RCC 7860 (cell line): Measurements from ENCODE around the gene PAPOLG.
"Not testable (repeated sequence)": the region's sequence is repeated elsewhere in the genome, so short reads cannot be mapped to it uniquely, and the experiment has no call there.

Experiments
- DNase-seq: peaks from one replicate; pipeline ENCODE4 v3.0.0-alpha.2; 2015; ENCODE audit warnings: low spot score
- FAIRE-seq: peaks from 2 replicates; lab custom pipeline; 2012; peaks lifted over from hg19 to GRCh38; lab: Jason Lieb, UNC

Gene PAPOLG

DNA sequence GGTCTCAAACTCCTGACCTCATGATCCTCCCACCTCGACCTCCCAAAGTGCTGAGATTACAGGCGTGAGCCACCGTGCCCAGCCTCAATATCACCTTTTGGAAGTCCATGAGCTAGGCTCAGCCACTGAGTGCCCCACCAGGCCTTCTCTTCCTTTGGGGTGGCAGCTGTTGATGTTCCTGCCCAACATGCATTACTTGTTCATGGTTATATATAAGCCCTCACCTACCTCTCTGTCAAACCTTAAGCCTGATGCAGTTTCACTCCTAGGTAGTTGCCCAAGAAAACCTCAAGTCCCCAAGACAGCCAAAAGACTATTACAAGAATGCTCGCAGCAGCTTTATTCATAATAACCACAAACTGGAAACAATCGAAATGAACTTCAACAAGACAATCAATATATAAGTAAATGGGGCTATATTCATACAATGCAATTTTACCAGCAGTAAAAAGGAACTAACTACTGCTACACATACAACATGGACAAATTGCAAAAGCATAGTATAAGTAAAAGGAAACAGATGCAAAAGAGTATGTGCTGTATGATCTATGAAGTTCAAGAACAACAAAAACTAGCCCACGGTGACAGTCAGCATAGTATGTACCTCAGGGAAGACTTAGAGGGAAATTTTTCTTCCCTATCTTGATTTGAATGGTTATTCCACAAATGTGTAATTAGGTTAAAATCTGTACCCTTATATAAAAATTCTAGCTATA is 65.7 kb downstream of the PAPOLG start:
- FAIRE-seq (no peak), DNase-seq (no peak)

- DNase-seq (no peak), FAIRE-seq (no peak)
Measured at GRCh38 chr2:60822987-60823386, 66.9 kb downstream of the PAPOLG start.

DNA sequence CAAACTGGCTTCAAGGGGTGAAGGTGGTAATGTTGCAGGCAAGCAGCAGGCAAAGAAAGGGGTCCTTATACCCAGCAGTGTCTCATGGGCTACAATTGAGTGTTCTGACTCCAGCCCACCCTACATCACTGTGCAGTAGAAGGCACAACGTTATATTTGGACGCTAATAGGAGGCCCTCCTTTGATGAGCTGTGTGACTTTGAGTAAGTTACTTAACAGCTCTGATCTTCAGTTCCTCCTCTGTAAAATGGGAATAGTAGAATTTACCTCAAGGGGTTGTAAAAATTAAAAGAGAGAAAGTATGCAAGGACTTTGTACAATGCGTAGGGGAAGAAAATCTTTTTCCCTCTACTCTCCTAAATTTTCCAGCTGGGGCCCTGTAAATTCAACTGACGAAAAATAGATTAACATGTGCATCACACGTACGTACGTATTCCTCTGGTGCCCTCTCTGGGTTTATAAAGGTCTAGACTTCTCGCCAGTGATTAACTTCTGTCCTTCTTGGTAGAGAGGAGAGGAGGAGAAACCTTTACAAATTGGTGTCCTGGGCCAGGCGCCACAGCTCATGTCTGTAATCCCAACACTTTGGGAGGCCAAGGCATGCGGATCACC is 67.7 kb downstream of the PAPOLG start:
- DNase-seq = no peak
- FAIRE-seq = no peak

- DNase-seq (no peak), FAIRE-seq (no peak)
Measured at GRCh38 chr2:60825666-60826065, 69.6 kb downstream of the PAPOLG start.

DNA sequence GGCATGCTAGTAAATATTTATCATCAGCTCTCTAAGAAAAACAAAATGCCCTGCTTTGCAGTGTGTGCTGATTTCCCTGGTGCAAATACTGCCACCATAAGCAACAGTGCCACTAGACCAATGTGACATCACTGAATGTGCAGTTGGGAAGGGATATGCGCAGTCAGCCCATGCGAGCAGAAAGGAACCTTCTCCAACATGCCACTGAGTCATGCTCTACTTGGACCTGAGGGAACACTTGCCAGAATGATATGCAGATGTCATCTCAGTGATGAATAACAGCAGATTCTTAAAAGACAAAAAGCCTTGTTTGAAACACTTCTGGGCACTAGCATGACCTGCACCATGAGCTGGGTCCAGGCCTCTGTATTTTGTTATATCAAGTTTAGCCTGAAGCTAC is 70.0 kb downstream of the PAPOLG start:
- no peak for FAIRE-seq
- no peak for DNase-seq

- DNase-seq, FAIRE-seq: not testable (repeated sequence)
Measured at GRCh38 chr2:60826860-60827259, 70.8 kb downstream of the PAPOLG start.

DNA sequence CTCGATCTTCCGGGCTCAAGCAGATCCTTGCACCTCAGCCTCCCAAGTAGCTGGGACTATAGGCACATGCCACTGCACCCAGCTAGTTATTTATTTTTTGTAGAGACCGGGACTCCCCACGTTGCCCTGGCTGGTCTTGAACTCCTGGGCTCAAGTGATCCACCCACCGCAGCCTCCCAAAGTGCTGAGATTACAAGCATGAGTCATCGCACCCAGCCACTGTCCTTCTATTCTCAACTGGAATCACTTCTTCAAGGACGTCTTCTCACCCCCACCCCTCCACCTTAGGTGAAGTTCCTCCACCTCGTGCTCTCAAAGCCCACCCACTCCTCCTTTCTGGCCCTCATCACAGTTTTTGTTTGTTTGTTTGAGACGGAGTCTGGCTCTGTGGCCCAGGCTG is 71.3 kb downstream of the PAPOLG start:
- FAIRE-seq (no peak), DNase-seq (no peak)

DNA sequence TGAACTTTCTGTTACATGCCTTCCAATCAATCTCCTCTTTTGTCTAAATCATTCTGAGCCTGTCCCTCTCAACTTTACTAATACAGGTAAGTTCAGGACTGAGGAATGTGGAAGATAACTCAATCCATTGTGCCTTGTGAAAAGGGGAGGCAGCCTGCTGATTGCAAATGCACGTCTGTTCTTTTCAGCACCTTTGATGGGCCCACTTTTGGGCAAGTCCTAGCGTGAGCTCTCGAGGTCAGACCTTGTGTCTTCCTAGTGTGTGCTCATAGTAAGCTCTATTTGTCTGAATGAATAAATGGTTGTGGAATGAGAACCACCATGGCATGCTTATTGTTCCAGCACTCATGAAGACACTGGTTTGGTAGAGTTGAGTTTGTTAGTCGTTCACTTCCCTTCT is 74.9 kb downstream of the PAPOLG start:
- DNase-seq (no peak), FAIRE-seq (no peak)

GRCh38 chr2:60831921-60832320 is 75.9 kb downstream of the PAPOLG start:
- FAIRE-seq = no peak
- DNase-seq = no peak

DNA sequence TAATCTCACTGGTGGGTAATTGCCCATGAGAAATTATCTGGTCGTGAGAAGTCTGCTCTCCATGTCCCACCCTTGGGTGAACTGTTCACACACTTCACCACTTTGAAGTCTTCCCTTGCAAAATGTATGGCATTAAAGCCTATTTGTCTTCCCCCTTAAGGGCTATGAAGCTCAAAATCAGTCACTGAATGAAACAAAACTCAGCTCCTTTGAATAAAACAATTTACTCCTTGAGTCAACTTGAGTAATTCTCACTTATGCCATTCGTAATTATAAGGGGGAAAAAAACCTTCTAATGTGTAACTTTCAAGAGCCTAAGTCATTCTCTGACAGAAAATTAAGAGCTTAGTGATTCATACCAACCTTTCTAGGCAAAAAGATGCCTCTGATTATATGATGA is 76.6 kb downstream of the PAPOLG start:
- DNase-seq (no peak), FAIRE-seq (no peak)

DNA sequence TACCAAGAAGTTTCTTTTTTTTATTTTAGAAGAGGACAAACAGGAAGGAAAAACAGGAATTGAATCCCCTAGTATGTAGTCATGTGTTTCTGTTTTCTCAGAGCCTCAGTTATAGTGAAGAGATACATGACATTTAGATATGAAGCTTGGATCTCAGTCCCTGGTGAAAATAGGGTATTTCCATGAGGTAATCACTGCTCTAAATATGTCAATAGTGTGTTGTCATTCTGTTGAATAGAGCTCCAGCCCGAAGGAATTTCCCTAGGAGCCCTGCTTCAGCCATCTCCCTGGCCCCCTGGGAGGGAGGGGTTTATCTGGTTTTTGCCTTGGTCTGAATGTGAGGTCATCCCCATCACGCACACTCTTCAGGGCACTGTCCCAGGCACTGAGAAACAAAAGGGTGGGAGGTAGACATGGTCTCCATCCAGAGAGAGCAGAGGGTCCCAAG is 78.2 kb downstream of the PAPOLG start:
- DNase-seq (no peak), FAIRE-seq (no peak)

DNA sequence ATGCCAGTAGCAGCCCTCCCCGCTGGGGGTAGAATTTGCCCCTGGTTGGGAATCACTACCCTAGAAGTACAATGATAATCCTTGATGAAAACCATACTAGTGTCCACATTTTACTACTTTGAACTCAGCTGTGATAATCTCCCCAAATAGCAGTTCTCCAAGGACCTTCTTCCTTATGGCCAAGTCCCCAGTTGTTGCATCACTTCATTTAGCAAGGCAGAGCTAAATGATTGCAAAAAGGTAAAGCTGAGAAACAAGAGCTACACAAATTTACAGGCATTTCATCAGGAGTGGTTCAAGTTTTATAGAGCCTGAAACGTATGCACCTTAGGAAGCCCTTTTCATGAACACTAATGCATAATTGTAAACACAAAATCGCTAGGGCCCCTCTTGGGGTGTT is 80.4 kb downstream of the PAPOLG start:
- no peak for FAIRE-seq
- no peak for DNase-seq

- FAIRE-seq (no peak), DNase-seq (no peak)
Measured at GRCh38 chr2:60837123-60837522, 81.1 kb downstream of the PAPOLG start.

GRCh38 chr2:60838481-60838880 is 82.4 kb downstream of the PAPOLG start:
- FAIRE-seq (no peak), DNase-seq (no peak)

DNA sequence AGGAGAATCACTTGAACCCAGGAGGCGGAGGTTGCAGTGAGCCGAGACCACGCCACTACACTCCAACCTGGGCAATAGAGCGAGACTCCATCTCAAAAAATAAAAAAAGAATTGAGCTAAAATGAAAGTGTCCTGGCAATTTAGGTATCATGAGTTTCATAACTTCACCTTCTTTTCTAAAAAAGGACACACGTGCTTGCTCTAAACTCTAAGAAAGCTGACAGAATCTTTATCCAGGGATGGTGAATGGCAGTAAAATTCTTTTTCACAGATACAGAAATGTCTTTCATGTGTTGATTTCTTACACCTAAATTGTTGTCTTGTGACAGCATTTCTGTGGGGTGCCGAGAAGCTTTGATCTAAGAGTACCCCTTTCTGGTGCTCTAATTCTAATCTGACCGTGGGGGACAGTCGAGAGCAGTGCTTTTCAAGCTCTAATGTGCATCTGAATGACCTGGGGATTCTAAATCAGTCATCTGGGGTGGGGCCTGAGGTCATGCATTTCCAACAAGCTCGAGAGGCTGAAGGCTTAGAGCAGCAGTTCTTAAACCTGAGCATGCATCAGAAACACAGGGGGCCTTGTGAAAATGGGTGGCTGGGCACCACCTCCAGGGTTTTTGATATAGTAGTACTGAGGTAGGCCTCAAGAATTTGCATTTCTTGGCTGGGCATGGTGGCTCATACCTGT is 83.2 kb downstream of the PAPOLG start:
- FAIRE-seq (no peak), DNase-seq (no peak)

DNA sequence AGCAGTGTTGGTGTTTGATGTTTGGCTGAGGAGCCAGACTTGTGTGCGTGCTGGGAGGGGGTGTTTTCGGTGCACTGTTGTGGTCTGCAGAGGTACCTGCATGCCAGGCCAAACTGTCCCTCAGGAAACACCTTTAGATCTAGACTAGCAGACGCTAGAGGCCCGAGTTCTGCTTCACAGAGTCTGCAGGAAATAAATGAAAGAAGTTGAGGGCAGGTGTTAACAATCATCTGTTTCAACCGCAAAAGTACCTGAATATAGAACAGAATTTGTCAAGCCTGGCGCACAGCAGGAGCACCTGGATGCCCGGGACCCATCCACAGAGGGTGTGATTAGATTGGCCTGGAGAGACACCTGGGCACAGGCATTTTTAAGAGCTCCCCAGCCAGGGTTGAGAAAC is 84.8 kb downstream of the PAPOLG start:
- FAIRE-seq (no peak), DNase-seq (no peak)

GRCh38 chr2:60843006-60843405 is 86.9 kb downstream of the PAPOLG start:
- DNase-seq (no peak), FAIRE-seq (no peak)

- DNase-seq = no peak
- FAIRE-seq = no peak
Measured at GRCh38 chr2:60844105-60844504, 88.0 kb downstream of the PAPOLG start.

DNA sequence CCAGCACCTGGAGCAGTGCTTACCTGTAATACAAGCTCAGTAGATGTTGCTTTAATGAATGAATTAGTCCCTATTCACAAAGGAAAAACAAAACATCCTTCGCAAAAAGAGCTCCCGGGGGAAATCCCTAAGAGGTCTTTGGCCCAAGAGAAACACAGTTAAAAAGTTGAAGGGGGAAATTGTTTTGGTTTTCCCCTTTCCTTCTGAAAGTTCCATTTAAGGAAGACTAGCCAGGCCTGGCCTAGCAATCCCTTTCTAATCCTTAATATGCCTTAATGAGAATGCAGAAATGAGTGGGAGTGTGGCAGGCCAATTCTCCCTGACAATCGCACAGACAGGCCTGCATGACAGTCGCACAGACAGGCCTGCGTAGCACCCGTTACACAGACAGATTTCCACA is 91.8 kb downstream of the PAPOLG start:
- DNase-seq = no peak
- FAIRE-seq = no peak
